Head of caudate nucleus (tissue), 42 donors: Measurements from ENCODE around the gene RPL15.
A peak's percentile ranks its signal among the peaks of the same experiment; 100 is the strongest.

Source experiments
- DNase-seq, 42 donors: peaks; one replicate each; pipeline versions ENCODE4 v3.0.0 to v3.0.0-alpha.2; 2020 to 2021; ENCODE audit warnings: mixed read lengths in 7 of 42
- intact Hi-C: fragments of 100-400 bp; cut with DNase I; formaldehyde crosslinking; loops from one replicate; pipeline ENCODE4 v1.15.0; 2022

Gene RPL15

GRCh38 chr3:23920151-23920655, 3.3 kb downstream of the RPL15 start:
- no peak for DNase-seq
- intact Hi-C loops = no loop called here

GRCh38 chr3:23921052-23921511, 4.2 kb downstream of the RPL15 start:
- no peak for DNase-seq
- intact Hi-C loops = no loop called here

GRCh38 chr3:23923786-23924185, 6.9 kb downstream of the RPL15 start:
- DNase-seq = no peak
- intact Hi-C loops = no loop called here

- no peak for DNase-seq
- intact Hi-C loops = no loop called here
Observed at GRCh38 chr3:23926246-23926645, 9.3 kb downstream of the RPL15 start.

GRCh38 chr3:23926736-23927135, 9.8 kb downstream of the RPL15 start:
- intact Hi-C loops = no loop called here
- DNase-seq = peak in 21 of 42 donors; percentile 12 to 64 (median 32)

GRCh38 chr3:23928524-23928923, 11.6 kb downstream of the RPL15 start:
- intact Hi-C loops = no loop called here
- no peak for DNase-seq

GRCh38 chr3:23931597-23931996, 14.7 kb downstream of the RPL15 start:
- intact Hi-C loops = no loop called here
- DNase-seq = no peak

GRCh38 chr3:23932571-23932970, 15.6 kb downstream of the RPL15 start:
- no peak for DNase-seq
- intact Hi-C loops = no loop called here

GRCh38 chr3:23934253-23934652, 17.3 kb downstream of the RPL15 start:
- intact Hi-C loops = no loop called here
- no peak for DNase-seq

GRCh38 chr3:23937296-23937695, 20.4 kb downstream of the RPL15 start:
- intact Hi-C loops = no loop called here
- no peak for DNase-seq

- intact Hi-C loops = no loop called here
- DNase-seq = no peak
Observed at GRCh38 chr3:23938688-23939087, 21.8 kb downstream of the RPL15 start.

- DNase-seq = no peak
- intact Hi-C loops = no loop called here
Observed at GRCh38 chr3:23940775-23941174, 23.8 kb downstream of the RPL15 start.

GRCh38 chr3:23941440-23941839, 24.5 kb downstream of the RPL15 start:
- intact Hi-C loops = no loop called here
- no peak for DNase-seq

GRCh38 chr3:23942546-23942945, 25.6 kb downstream of the RPL15 start:
- intact Hi-C loops = no loop called here
- no peak for DNase-seq

- DNase-seq = peak in 2 of 42 donors; percentile 8 to 21
- intact Hi-C loops = no loop called here
Observed at GRCh38 chr3:23944007-23944783, 27.3 kb downstream of the RPL15 start.

GRCh38 chr3:23944861-23945662, 28.1 kb downstream of the RPL15 start, which contains the start of gene NR1D2:
TSS of gene NR1D2 (plus strand) at chr3:23945286. CDS start at chr3:23945579, 293 bp downstream.
- DNase-seq = peak; percentile 45 to 95 (median 88)
- intact Hi-C loops = loop anchor here (1.0 kb wide), 1 partner anchor 28 kb away; the partner anchor contains the start of gene RPL15

GRCh38 chr3:23945663-23945912, 28.7 kb downstream of the RPL15 start:
- DNase-seq = no peak

GRCh38 chr3:23945913-23946687, 29.2 kb downstream of the RPL15 start:
- intact Hi-C loops = loop anchor here (1.0 to 2.0 kb wide), 2 partner anchors 29 to 45 kb away; partner anchors contain the start of gene RPL15
- peak; percentile 91 to 100 (median 98) for DNase-seq

More at GRCh38 chr3:23945663-23945912, 28.7 kb downstream of the RPL15 start:
- intact Hi-C loops = loop anchor here (1.0 kb wide), 1 partner anchor 28 kb away; the partner anchor contains the start of gene RPL15

GRCh38 chr3:23948761-23949160, 31.8 kb downstream of the RPL15 start:
- DNase-seq = no peak
- intact Hi-C loops = no loop called here
